Panc1 (cell line): ENCODE measurements around the gene BTBD2. TPM values are rescaled to one million over a fixed set of nuclear protein-coding genes. Genes with fewer than 3 reads are reported as not detected.

ENCODE experiments used
- ATAC-seq: fragments of 200-7000 bp; cut with Tn5 transposase; 2 replicates; pipeline ENCODE4 v1.9.1; 2020; ENCODE audit warnings: mild to moderate bottlenecking, moderate library complexity
- BruUV-seq: library from RNA; stranded (reverse); fragments of 400-500 nt; replicated peaks from 2 replicates; lab custom pipeline; 2021; lab: Mats Ljungman, UMichigan
- CTCF ChIA-PET: fragments of 300-600 bp; sonication (Branson Sonifier 250); formaldehyde crosslinking; loops from one replicate; lab custom pipeline; 2022; ENCODE audit warnings: antibody characterized with exemption; lab: Charles Lee
- POLR2A ChIA-PET: fragments of 300-600 bp; sonication (Branson Sonifier 250); formaldehyde crosslinking; loops from one replicate; lab custom pipeline; 2022; ENCODE audit warnings: antibody characterized with exemption; lab: Charles Lee
- DNase-seq: peaks from one replicate; pipeline ENCODE4 v3.0.0-alpha.2; 2010; ENCODE audit warnings: low read depth, low spot score
- H3K27ac ChIP-seq: 2 replicates; pipeline ENCODE4 v1.5.1; 2011; ENCODE audit warnings: mild to moderate bottlenecking, low read length, inconsistent platforms
- H3K27me3 ChIP-seq: fragments of 200-500 bp; sonication (Bioruptor generic); 2 replicates; pipeline ENCODE4 v1.6.0; 2014; ENCODE audit warnings: low read length, inconsistent platforms; ENCODE audit not compliant: control insufficient read depth, insufficient read depth
- H3K36me3 ChIP-seq: fragments of 200-500 bp; sonication (Bioruptor generic); 2 replicates; pipeline ENCODE4 v1.5.1; 2014; ENCODE audit warnings: inconsistent platforms, mild to moderate bottlenecking, low read length, moderate library complexity; ENCODE audit not compliant: control insufficient read depth, insufficient read depth
- H3K4me1 ChIP-seq: 2 replicates; pipeline ENCODE4 v1.5.1; 2011; ENCODE audit warnings: inconsistent platforms, mild to moderate bottlenecking, low read length, moderate library complexity; ENCODE audit not compliant: control insufficient read depth, insufficient read depth
- H3K4me3 ChIP-seq, 2 experiments: 2 replicates each; pipeline ENCODE4 v1.5.1; 2011 to 2012; ENCODE audit warnings: low read depth in 2 of 2, low read length in 2 of 2, mild to moderate bottlenecking in 2 of 2, inconsistent platforms in 1 of 2, moderate library complexity in 1 of 2
- H3K9me3 ChIP-seq: fragments of 200-500 bp; sonication (Bioruptor generic); 2 replicates; pipeline ENCODE4 v1.5.1; 2014; ENCODE audit warnings: low read depth, mild to moderate bottlenecking, inconsistent platforms, low read length, moderate library complexity; ENCODE audit not compliant: control insufficient read depth, insufficient read depth
- POLR2AphosphoS5 ChIP-seq: IDR thresholded peaks from 2 replicates; pipeline ENCODE4 v1.6.1; 2012; ENCODE audit warnings: mild to moderate bottlenecking, low read depth, low read length, moderate library complexity
- REST ChIP-seq, 2 experiments: IDR thresholded peaks; 2 replicates each; pipeline ENCODE4 v1.6.1; 2011 to 2012; ENCODE audit warnings: low read depth in 2 of 2, control low read depth in 1 of 2, low read length in 1 of 2, mild to moderate bottlenecking in 1 of 2, moderate library complexity in 1 of 2; ENCODE audit not compliant: insufficient read depth in 1 of 2
- SIN3A ChIP-seq: IDR thresholded peaks from 2 replicates; pipeline ENCODE4 v1.6.1; 2012; ENCODE audit warnings: low read depth, mild to moderate bottlenecking, low read length, moderate library complexity, borderline replicate concordance; ENCODE audit not compliant: insufficient read depth
- TCF7L2 ChIP-seq: IDR thresholded peaks from 2 replicates; pipeline ENCODE4 v1.6.1; 2011; ENCODE audit warnings: mild to moderate bottlenecking, low read depth, low read length, inconsistent platforms
- in situ Hi-C: cut with HindIII; loops from 2 replicates; pipeline ENCODE4 v1.10.0; 2016; ENCODE audit warnings: low sequenced_read_pairs, low pct_unique_long_range_greater_than_20kb
- intact Hi-C: fragments of 100-400 bp; cut with micrococcal nuclease; formaldehyde crosslinking; loops from one replicate; pipeline ENCODE4 v1.10.0; 2022; ENCODE audit not compliant: unreplicated experiment
- total RNA-seq: library from RNA; stranded (reverse); gene quantifications from one replicate; pipeline ENCODE4 v1.2.1, GENCODE V29; 2021; ENCODE audit not compliant: unreplicated experiment
- TF ChIP-seq, protein P1 (sequence below): fragments of 450-650 bp; IDR thresholded peaks from 2 replicates; pipeline ENCODE4 v1.5.1; 2017; ENCODE audit warnings: mild to moderate bottlenecking

The BTBD2 gene
- total RNA-seq, 1 experiment from 2014 or later, result 59.6 TPM

GRCh38 chr19:2043251-2043641 lies 27.7 kb upstream of the BTBD2 start:
- in situ Hi-C loops (no loop called here), intact Hi-C loops (no loop called here)
- no peak for DNase-seq
- ChIA-PET POLR2A (interaction anchor here (0.7 kb wide), 1 partner anchor 19 kb away, joined by 7 read pairs; no protein-coding TSS in a partner anchor), CTCF (no interaction called here)
- Histone ChIP-seq H3K9me3 (no peaks in the 10 kb centered on the region), H3K36me3 (no peaks in the 10 kb centered on the region; the same call in 1 of the 2 replicates), H3K4me3 (no peak overlapping the region), H3K4me1 (peaks cover 53% of the 10 kb centered on the region), H3K27ac (0 out of 2 replicates have a peak overlapping the region, but pooled peaks have one; percentile 77), H3K27me3 (no peaks in the 10 kb centered on the region)
- no TSS peak for BruUV-seq
- no peak for ATAC-seq
- TF ChIP-seq POLR2AphosphoS5 (no peak), REST (IDR thresholded peaks at IDR 0.05; ENCODE audit: insufficient read depth in 1 of 2, low read depth in 2 of 2, low read length in 1 of 2) (no peak), SIN3A (no peak), TCF7L2 (no peak)
- TF ChIP-seq, protein P1, sequence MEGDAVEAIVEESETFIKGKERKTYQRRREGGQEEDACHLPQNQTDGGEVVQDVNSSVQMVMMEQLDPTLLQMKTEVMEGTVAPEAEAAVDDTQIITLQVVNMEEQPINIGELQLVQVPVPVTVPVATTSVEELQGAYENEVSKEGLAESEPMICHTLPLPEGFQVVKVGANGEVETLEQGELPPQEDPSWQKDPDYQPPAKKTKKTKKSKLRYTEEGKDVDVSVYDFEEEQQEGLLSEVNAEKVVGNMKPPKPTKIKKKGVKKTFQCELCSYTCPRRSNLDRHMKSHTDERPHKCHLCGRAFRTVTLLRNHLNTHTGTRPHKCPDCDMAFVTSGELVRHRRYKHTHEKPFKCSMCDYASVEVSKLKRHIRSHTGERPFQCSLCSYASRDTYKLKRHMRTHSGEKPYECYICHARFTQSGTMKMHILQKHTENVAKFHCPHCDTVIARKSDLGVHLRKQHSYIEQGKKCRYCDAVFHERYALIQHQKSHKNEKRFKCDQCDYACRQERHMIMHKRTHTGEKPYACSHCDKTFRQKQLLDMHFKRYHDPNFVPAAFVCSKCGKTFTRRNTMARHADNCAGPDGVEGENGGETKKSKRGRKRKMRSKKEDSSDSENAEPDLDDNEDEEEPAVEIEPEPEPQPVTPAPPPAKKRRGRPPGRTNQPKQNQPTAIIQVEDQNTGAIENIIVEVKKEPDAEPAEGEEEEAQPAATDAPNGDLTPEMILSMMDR, result no peak

DNA sequence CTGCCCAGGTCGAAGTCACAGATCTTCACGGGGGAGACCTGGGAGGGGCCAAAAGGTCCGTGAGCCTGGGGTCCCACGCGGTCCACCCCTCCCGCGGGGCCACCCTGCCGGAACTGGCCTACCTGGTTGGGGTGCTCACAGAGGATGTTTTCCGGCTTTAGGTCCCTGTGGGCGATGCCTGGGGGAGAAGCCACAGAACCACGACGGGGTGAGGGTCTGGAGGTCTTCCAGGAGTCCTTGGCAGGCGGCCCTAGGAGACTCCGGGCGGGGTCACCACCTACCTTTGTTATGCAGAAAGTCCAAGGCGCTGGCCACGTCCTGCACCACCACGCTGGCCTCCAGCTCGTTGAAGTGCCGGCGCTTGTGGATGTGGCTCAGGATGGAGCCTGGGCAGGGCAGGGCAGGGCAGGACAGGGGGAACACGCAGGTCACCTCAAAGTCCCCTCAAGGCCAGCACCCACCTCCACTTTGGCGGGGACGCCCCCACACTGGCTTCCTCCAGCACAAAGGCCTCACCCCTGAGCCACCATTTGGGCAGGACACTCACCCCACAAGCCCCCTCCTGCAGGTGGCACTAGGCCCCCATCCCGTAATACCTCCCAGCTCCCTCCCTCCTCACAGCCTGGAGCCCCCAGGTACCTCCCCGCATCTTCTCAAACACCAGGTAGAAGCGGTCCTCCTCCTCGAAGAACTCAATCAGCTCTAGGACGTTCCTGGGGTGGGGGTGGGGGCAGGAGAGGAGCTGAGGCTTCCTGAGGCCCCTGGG lies 27.2 kb upstream of the BTBD2 start:
- Histone ChIP-seq H3K9me3 (no peaks in the 10 kb centered on the region), H3K4me1 (peaks cover 47% of the 10 kb centered on the region), H3K4me3 (peak overlapping the region in 1 of 2 experiments; percentile 23; a peak in 1 of 4 replicates), H3K36me3 (no peaks in the 10 kb centered on the region; the same call in 1 of the 2 replicates), H3K27ac (peak overlapping the region; percentile 77), H3K27me3 (no peaks in the 10 kb centered on the region)
- ATAC-seq (no peak), DNase-seq (no peak)
- ChIA-PET POLR2A (interaction anchor here (0.6 to 0.7 kb wide), 3 partner anchors 18 to 606 kb away, joined by 3 to 7 read pairs (median 5); no protein-coding TSS in a partner anchor), CTCF (no interaction called here)
- intact Hi-C loops, result no loop called here
- BruUV-seq, result no TSS peak
- in situ Hi-C loops, result no loop called here
- TF ChIP-seq TCF7L2, result peak; percentile 12; the same call in 1 of the 2 replicates
- TF ChIP-seq, protein P1, result no peak; the same call in 1 of the 2 replicates
